HepG2 (cell line): ENCODE results near the gene C11orf58. TPM values are rescaled to one million over a fixed set of nuclear protein-coding genes. Genes with fewer than 3 reads are reported as not detected.

ENCODE experiments used
- ATAC-seq: fragments of 200-7000 bp; cut with Tn5 transposase; 3 replicates; pipeline ENCODE4 v1.9.1; 2020; ENCODE audit warnings: mild to moderate bottlenecking, moderate library complexity
- BruUV-seq: library from RNA; stranded (reverse); fragments of 400-500 nt; replicated peaks from 2 replicates; lab custom pipeline; 2021; lab: Mats Ljungman, UMichigan
- CTCF ChIA-PET: fragments of 300-600 bp; formaldehyde crosslinking; extraction: SDS; loops from one replicate; lab custom pipeline; 2021; ENCODE audit warnings: low total read pairs, inconsistent platforms, low intra/inter-chr PET ratio; lab: Yijun Ruan, JAX
- POLR2A ChIA-PET: fragments of 350-600 bp; sonication (Branson Sonifier 250); formaldehyde crosslinking; loops from one replicate; lab custom pipeline; 2020; ENCODE audit warnings: antibody characterized with exemption, inconsistent platforms; lab: Yijun Ruan, JAX
- DNase-seq: peaks from one replicate; pipeline ENCODE4 v3.0.0-alpha.2; 2015; ENCODE audit warnings: low spot score
- FAIRE-seq: peaks from 3 replicates; lab custom pipeline; 2011; peaks lifted over from hg19 to GRCh38; lab: Jason Lieb, UNC
- H2AFZ ChIP-seq: one replicate; pipeline ENCODE4 v1.6.1; 2011; ENCODE audit warnings: low read length, inconsistent platforms
- H3K27ac ChIP-seq: fragments of 300-600 bp; 3 replicates; pipeline ENCODE4 v1.8.0; 2011; ENCODE audit warnings: mixed run types, mild to moderate bottlenecking, mixed read lengths, low read length, inconsistent platforms; ENCODE audit not compliant: insufficient read depth; ENCODE audit errors: extremely low read length
- H3K27me3 ChIP-seq, 2 experiments: fragments of 200-600 bp in 1 of 2; 2 replicates in 1 of 2; 3 replicates in 1 of 2; pipeline versions ENCODE4 v1.6.0 to v1.8.0; 2011; ENCODE audit warnings: low read length in 2 of 2, mild to moderate bottlenecking in 2 of 2, moderate library complexity in 2 of 2, inconsistent platforms in 1 of 2; ENCODE audit not compliant: insufficient read depth in 2 of 2, control insufficient read depth in 1 of 2
- H3K36me3 ChIP-seq, 2 experiments: fragments of 200-600 bp in 1 of 2; replicated peaks in 1 of 2; 2 replicates in 1 of 2; 3 replicates in 1 of 2; pipeline versions ENCODE4 v1.5.1 to v1.8.0; 2011; ENCODE audit warnings: low read length in 2 of 2, inconsistent platforms in 1 of 2; ENCODE audit not compliant: insufficient read depth in 2 of 2, control insufficient read depth in 1 of 2
- H3K4me1 ChIP-seq: 2 replicates; pipeline ENCODE4 v1.5.1; 2012; ENCODE audit warnings: low read length, inconsistent platforms; ENCODE audit not compliant: insufficient read depth
- H3K4me2 ChIP-seq: 2 replicates; pipeline ENCODE4 v1.6.0; 2011; ENCODE audit warnings: low read depth, low read length, inconsistent platforms
- H3K4me3 ChIP-seq, 3 experiments: fragments of 200-600 bp in 1 of 3; sonication (generic), shearing (Covaris generic) in 1 of 3; replicated peaks in 1 of 3; 2 replicates each; pipeline ENCODE4 v1.5.1; 2011 to 2016; ENCODE audit warnings: low read length in 3 of 3, inconsistent platforms in 2 of 3, low read depth in 2 of 3, mild to moderate bottlenecking in 2 of 3, control low read depth in 1 of 3, mixed read lengths in 1 of 3; ENCODE audit not compliant: insufficient read depth in 1 of 3
- H3K79me2 ChIP-seq: one replicate; pipeline ENCODE4 v1.6.1; 2011; ENCODE audit warnings: low read length, inconsistent platforms; ENCODE audit not compliant: insufficient read depth
- H3K9ac ChIP-seq: 2 replicates; pipeline ENCODE4 v1.6.0; 2011; ENCODE audit warnings: mild to moderate bottlenecking, low read depth, low read length, inconsistent platforms; ENCODE audit not compliant: insufficient read depth
- H3K9me3 ChIP-seq: 2 replicates; pipeline ENCODE4 v1.5.1; 2012; ENCODE audit warnings: mild to moderate bottlenecking, low read length
- H4K20me1 ChIP-seq: 2 replicates; pipeline ENCODE4 v1.6.0; 2011; ENCODE audit warnings: inconsistent platforms, mild to moderate bottlenecking, low read length, moderate library complexity; ENCODE audit not compliant: insufficient read depth
- MEF2D ChIP-seq: sonication (generic); formaldehyde crosslinking; IDR thresholded peaks from 2 replicates; pipeline ENCODE4 v1.5.1; 2020; ENCODE audit warnings: mild to moderate bottlenecking, missing genetic modification reagents
- ZNF781 ChIP-seq: sonication (generic); formaldehyde crosslinking; IDR thresholded peaks from 2 replicates; pipeline ENCODE4 v1.5.1; 2020; ENCODE audit warnings: borderline replicate concordance, mild to moderate bottlenecking, missing genetic modification reagents; ENCODE audit errors: not compliant biosample characterization
- WGBS: methylation state at CpG from one replicate; pipeline ENCODE4 v1.1.6; 2017; ENCODE audit warnings: low lambda C conversion rate; 5-methylcytosine and 5-hydroxymethylcytosine counted together
- in situ Hi-C: cut with HindIII; loops from 2 replicates; pipeline ENCODE4 v1.10.0; 2017; ENCODE audit warnings: low pct_unique_long_range_greater_than_20kb; ENCODE audit not compliant: extremely low pct_ligation_motif_present
- intact Hi-C: fragments of 100-400 bp; cut with micrococcal nuclease; formaldehyde crosslinking; loops from one replicate; pipeline ENCODE4 v1.10.0; 2022; ENCODE audit not compliant: unreplicated experiment
- polyA plus RNA-seq, 8 experiments: library from polyadenylated mRNA; depleted of rRNA in 3 of 8; stranded (reverse) in 7 of 8; unstranded in 1 of 8; fragments of >200 nt; fragmentation: Illumina TruSeq in 4 of 8; extraction: Trizol in 4 of 8; gene quantifications; 2 replicates each; pipeline versions ENCODE4 v1.2.1 to v1.2.3, GENCODE V29; 2011 to 2016; ENCODE audit warnings: low read depth in 4 of 8, missing spikeins in 1 of 8, mixed read lengths in 1 of 8; ENCODE audit not compliant: insufficient read depth in 1 of 8
- total RNA-seq, 5 experiments: library from RNA; depleted of rRNA; stranded (reverse); fragments of >200 nt; fragmentation: Illumina TruSeq; extraction: Trizol; gene quantifications; 2 replicates each; pipeline ENCODE4 v1.2.3, GENCODE V29; 2016; ENCODE audit warnings: low read depth in 1 of 5
- TF ChIP-seq, protein P1 (sequence below): sonication (generic); formaldehyde crosslinking; IDR thresholded peaks from 2 replicates; pipeline ENCODE4 v1.9.0; 2021; ENCODE audit warnings: missing genetic modification reagents, borderline replicate concordance
- TF ChIP-seq, protein P2 (sequence below): sonication (generic); formaldehyde crosslinking; IDR thresholded peaks from 2 replicates; pipeline ENCODE4 v1.4.0; 2020; ENCODE audit warnings: missing genetic modification reagents
- TF ChIP-seq, protein P3 (sequence below): sonication (generic); formaldehyde crosslinking; IDR thresholded peaks from 2 replicates; pipeline ENCODE4 v1.4.0; 2020; ENCODE audit warnings: missing genetic modification reagents

C11orf58 gene
- total and polyA plus RNA-seq, 2 of the 13 experiments (the other 11 are each of a cell fraction or from before 2014, with no cell fraction given), result 83.8 to 167 TPM

DNA sequence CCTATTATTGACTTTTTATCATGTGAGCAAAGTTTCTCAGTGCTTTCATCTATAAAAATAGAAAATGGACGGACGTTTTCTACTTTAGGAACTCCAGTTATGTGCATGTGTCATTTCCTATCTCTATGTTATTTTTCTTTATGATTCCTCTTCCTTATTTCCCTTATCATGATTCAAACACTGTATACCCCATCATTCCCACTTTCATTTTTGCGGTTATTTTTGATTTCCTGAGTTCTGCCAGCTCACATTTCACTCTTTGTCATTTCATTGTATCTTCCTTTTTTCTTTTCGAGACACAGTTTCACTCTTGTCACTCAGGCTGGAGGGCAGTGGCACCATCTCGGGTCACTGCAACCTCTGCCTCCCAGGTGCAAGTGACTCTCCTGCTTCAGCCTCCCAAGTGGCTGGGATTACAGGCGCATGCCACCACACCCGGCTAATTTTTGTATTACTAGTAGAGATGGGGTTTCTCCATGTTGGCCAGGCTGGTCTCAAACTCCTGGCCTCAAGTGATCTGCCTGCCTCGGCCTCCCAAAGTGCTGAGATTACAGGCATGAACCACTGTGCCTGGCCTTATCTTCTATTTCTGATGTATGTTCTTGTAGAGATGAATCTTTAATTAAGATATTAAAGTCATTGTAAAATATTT, 21.5 kb downstream of the C11orf58 start (continued):
- no peak for TF ChIP-seq MEF2D (CRISPR knock-in tag)
- TF ChIP-seq, protein P1, sequence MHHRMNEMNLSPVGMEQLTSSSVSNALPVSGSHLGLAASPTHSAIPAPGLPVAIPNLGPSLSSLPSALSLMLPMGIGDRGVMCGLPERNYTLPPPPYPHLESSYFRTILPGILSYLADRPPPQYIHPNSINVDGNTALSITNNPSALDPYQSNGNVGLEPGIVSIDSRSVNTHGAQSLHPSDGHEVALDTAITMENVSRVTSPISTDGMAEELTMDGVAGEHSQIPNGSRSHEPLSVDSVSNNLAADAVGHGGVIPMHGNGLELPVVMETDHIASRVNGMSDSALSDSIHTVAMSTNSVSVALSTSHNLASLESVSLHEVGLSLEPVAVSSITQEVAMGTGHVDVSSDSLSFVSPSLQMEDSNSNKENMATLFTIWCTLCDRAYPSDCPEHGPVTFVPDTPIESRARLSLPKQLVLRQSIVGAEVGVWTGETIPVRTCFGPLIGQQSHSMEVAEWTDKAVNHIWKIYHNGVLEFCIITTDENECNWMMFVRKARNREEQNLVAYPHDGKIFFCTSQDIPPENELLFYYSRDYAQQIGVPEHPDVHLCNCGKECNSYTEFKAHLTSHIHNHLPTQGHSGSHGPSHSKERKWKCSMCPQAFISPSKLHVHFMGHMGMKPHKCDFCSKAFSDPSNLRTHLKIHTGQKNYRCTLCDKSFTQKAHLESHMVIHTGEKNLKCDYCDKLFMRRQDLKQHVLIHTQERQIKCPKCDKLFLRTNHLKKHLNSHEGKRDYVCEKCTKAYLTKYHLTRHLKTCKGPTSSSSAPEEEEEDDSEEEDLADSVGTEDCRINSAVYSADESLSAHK (CRISPR knock-in tag), result no peak
- TF ChIP-seq, protein P2, sequence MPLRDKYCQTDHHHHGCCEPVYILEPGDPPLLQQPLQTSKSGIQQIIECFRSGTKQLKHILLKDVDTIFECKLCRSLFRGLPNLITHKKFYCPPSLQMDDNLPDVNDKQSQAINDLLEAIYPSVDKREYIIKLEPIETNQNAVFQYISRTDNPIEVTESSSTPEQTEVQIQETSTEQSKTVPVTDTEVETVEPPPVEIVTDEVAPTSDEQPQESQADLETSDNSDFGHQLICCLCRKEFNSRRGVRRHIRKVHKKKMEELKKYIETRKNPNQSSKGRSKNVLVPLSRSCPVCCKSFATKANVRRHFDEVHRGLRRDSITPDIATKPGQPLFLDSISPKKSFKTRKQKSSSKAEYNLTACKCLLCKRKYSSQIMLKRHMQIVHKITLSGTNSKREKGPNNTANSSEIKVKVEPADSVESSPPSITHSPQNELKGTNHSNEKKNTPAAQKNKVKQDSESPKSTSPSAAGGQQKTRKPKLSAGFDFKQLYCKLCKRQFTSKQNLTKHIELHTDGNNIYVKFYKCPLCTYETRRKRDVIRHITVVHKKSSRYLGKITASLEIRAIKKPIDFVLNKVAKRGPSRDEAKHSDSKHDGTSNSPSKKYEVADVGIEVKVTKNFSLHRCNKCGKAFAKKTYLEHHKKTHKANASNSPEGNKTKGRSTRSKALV (CRISPR knock-in tag), result no peak
- no peak for TF ChIP-seq ZNF781 (CRISPR knock-in tag)

DNA sequence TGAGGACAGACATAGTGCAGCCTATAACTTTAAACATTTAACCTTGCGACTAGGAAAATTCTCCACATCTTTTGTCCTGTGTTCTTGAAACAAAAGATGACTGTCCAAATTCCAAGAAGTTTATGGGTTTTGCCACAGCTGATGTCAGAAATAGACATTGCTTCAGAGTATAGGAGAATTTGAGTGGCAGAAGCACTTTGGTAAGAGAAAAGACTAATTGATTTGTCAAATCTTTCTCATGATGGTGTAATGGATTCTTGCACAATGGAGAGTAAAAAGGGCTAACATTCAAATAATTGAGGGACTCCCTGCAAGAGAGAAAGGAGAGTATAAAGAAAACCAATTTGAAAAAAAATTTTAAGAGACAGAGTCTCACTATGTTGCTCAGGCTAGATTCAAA, 25.3 kb downstream of the C11orf58 start:
- 100% methylated on average over 1 of the region's 1 CpG for WGBS
- TF ChIP-seq, protein P3, sequence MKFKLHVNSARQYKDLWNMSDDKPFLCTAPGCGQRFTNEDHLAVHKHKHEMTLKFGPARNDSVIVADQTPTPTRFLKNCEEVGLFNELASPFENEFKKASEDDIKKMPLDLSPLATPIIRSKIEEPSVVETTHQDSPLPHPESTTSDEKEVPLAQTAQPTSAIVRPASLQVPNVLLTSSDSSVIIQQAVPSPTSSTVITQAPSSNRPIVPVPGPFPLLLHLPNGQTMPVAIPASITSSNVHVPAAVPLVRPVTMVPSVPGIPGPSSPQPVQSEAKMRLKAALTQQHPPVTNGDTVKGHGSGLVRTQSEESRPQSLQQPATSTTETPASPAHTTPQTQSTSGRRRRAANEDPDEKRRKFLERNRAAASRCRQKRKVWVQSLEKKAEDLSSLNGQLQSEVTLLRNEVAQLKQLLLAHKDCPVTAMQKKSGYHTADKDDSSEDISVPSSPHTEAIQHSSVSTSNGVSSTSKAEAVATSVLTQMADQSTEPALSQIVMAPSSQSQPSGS (CRISPR knock-in tag), result no peak
- H3K79me2 ChIP-seq, result no peaks in the 10 kb centered on the region
- H3K36me3 ChIP-seq, result no peaks in the 10 kb centered on the region
- no peak overlapping the region for H2AFZ ChIP-seq
- no peak overlapping the region for H3K27ac ChIP-seq
- H3K9me3 ChIP-seq, result no peaks in the 10 kb centered on the region
- ATAC-seq (no peak), FAIRE-seq (no peak), DNase-seq (no peak)
- POLR2A ChIA-PET, result no interaction called here
- no peaks in the 10 kb centered on the region for H4K20me1 ChIP-seq
- CTCF ChIA-PET, result no interaction called here
- no peaks in the 10 kb centered on the region for H3K27me3 ChIP-seq
- intact Hi-C loops, result no loop called here
- H3K4me1 ChIP-seq, result peaks cover 6% of the 10 kb centered on the region
- H3K4me2 ChIP-seq, result no peak overlapping the region
- no peak overlapping the region for H3K9ac ChIP-seq
- BruUV-seq, result no TSS peak
- in situ Hi-C loops, result no loop called here
- no peak overlapping the region for H3K4me3 ChIP-seq
